CD4-positive, alpha-beta T cell treated with Interferon alpha-2 for 1 hour (primary cell): Measurements from ENCODE around the gene PRKCE.
"Not testable (repeated sequence)": the region's sequence is repeated elsewhere in the genome, so short reads cannot be mapped to it uniquely, and the experiment has no call there.

Source experiments
- DNase-seq, 2 donors: peaks; one replicate each; pipeline ENCODE4 v3.0.0-alpha.2; 2020 to 2022

PRKCE gene

DNA sequence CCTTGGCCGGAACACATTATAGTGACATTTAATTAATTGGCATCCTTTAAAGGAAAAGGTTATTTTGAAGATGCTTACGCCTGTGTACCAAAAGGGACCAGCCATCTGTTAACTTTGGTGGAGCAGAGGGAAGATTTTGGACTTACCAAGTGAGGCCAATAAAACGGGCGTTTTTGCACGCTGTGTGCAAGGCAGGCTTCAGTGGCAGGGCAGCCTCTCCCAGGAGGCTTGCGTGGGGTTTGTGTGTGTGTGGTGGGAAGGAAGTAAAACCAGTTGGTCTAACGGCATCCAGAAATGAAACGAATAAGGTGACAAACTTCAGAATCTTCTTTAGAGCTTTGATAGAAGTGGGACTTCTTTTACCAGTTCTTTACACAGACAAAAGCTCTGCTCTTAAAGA lies 191.7 kb downstream of the PRKCE start:
- no peak for DNase-seq

DNA sequence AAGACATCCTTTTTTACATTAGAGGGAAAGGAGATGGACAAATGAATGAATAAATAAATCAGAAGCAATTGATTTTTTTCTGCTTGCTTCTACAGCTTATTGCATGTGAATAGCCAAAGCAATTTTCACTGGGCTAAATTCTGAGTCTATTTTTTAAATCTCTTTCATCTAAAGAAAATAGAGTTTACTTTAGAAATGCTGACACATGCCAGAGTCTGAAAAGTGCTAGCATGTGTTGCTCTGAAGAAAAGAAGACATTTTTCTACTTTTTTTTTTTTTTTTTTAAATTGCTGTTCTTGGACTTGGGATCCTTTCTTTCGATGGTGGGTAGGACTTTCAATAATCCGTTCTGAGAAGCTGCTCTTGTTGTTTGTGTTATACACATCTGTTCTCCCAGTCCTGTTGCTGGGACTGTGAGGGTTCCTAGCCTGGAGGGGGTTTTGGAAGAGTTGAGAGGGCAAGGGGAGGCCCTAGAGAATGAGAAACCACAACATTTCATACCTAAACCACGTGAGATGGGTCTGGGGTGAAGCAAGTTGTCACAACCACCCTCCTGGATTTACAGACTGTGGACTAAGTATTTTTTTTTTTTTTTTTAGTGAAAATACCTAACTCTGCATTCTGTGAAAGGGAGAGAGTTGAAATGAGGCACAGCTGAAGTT lies 193.5 kb downstream of the PRKCE start:
- DNase-seq, result no peak

DNA sequence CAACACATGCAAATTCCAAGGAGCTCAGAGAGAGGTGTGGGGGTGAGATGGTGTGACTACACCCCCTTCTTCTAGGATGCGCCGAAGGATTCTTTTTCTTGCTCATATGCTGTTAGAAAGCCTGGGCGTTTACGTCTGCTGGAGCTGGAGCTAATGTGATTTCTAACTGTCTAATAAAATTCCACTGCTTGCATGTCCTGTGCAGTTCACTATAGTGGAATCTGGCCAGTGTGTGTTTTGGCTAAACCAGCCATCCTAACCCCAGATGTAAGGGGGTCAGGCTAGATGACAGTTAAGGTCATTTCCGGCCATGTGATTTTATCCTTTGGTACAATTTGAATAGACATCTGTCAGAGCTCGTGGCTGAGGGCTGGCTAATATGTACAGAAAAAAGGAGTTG lies 194.1 kb downstream of the PRKCE start:
- no peak for DNase-seq

DNA sequence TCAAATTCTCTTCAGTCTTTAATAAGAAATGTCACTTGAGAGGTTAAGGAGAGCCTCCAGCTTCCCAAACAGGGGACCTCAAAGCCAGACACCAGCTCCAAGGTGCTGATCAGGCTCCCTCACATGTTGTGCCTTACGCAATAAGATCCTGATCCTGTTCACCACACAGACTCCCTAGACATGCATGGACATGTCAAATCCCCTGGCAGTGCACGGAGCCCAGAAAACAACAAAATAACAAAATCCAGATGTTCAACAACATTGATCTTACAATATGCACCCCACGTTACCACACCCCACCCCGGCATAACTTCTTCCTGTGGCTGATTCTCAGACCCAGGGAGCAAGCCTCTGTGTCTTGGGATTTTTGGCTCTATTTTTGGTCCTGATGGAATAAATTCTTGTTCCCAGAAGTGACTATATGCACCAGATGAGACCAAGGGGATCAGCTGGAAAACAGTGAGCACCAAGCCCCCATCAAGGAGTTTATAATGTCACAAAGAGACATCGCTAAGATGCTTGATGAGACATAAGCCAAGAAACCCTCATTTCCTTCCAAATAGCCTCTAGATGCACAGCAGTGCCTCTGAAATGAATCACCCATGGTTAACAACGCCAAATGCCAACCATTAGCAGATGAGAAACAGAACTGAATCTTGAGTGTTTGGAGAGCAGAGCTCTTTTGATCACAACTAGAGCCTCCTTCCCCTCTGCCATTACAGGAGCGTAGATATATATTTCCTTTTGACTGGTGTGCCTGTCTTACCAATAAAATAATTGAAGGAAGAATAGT lies 198.2 kb downstream of the PRKCE start:
- DNase-seq, result no peak

DNA sequence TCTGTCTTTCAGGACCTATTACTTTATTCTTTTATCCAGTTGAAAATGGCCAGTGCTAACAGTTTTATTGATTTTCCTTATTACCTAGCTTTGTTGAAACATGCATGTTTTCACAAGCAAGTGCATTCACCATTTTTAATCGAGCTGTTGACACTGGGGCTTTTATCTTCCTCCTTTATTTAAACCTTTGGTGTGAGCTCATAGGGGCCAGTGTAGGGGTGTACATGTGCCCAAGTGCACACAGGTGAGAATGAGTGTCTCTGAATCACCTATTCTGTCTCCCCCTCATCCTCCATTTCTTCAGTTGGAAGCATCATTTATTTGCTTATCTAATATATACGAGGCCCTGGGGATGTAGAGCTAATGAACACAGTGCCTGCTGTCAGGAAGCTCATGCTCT lies 199.1 kb downstream of the PRKCE start:
- no peak for DNase-seq

DNA sequence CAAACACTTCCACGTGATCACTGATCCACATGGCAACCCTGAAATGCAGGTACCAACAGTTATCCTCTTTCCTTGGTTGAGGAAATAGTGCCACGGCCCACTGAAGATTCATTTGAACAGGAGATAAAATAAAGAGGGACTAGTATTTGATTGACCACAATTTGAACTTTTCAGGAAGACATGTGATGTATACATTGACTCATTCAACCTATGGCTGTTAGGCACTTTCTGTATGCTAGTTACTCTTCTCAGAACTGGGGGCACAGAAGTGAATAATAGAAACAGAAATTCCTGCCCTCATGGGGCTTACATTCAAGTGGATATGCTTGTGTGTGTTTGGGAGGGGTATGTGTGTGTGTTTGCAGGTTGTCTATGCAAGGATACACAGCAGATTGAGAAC lies 199.6 kb downstream of the PRKCE start:
- DNase-seq, result no peak

DNA sequence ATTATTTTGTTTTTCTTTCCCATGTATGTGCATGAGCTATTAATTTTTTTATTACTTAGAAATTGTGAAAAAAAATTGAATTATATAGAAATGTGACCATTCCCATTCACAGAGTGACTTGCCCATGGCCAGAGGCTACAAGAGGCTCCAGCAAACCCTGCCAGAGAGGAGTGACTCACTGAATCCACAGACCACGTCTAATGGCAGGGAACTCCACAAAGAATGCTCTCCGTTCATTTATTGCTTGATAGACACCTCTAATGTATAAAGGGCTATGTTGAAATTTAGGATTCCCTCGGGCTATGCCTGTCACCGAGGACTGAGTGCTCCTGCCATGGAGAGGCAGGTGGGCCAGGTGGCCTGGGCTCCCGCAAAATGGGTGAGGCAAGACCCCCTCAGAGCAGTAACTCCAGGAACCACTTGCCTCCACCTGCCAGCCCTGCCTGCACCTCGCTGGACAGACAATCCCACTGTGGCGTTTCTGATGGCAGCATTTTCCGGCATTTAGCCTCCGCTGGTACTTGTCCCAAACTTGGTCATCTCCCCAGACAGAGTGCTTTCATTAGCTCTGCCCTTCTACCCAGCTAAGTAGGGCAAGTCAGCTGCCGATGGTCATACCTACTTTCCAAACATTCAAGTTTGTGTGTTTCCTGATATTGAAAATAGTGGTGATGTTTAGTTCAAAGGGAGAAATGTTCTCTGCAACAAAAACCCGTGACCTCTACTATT lies 200.3 kb downstream of the PRKCE start:
- DNase-seq, result no peak

DNA sequence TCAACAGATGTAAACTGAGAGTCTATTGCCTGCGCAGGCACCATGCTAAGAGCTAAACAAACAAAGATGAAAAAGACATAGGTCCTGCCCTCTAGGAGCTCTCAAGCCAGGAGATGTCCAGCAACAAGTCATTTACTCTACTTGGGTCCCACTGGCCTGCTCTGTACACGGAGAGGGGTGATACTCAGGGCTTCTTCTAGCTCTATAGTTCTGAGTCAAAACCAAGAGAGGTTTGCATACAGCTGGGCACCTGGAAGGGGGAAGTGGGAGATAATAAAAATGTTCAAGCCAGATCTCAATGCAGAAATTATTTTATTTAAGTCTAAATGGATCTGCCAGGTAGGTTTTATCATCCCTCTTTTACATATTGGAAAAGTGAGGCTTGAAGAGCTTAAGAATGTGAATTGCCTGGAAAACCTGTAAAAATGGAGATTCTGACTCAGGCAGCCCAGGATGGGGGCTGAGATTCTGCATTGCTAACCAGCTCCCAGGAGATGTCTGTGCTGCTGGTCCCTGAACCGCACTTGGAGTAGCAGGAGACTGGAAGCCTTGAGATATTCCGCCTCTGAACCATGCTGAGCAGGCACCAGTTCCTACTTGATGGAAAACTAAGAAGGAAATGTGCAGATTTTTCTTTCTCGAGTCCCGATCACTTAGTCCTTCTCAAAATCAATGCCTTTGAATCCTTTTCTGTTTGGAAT lies 201.1 kb downstream of the PRKCE start:
- no peak for DNase-seq

DNA sequence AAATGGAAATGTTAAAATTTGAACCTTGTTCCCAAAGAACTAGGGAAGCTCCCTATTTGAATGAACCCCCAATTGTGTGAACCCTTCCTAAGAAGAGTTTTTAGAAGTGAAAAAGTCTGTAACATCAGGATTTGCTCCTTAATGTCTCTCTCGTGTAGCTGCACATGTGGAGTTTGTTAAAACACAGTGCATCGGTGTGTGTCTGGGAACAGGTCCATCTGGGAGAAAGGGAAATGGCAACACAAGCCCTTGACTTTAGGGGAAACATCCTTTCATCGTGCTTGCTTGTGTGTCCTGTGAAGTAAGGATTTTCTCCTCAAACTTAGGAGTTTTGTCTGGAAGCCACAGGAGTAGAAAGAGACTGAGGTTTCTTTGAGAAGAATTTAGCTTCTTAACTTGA lies 203.9 kb downstream of the PRKCE start:
- no peak for DNase-seq

DNA sequence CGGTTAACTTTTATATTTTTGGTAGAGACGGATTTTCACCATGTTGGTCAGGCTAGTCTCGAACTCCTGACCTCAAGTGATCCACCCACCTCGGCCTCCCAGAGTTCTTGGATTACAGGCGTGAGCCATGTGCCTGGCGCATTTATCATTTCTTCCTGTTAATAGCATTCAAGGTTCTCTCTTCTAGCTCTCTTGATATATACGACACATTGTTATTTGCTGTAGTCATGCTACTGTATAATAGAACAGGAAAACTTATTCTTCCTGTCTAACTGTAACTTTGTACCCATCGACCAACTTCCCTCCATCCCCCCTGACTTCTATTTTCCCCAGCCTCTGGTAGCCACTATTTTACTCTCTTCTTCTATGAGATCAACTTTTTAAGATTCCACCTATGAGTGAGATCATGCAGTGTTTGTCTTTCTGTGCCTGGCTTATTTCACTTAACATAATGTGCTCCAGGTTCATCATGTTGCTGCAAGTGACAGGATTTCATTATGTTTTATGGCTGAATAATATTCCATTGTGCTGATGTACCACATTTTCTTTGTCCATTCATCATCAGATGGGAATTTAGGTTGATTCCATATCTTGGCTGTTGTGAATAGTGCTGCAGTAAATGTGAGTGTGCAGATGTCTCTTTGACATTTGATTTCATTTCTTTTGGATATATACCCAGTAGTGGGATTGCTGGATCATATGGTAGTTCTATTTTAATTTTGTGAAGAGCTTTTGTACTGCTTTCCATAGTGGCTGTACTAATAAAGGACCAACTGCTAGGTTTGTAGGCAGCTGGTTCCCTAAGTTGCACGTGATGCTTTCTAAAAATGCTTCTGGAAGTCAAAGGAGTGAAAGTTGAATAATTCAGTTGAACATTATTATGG lies 205.2 kb downstream of the PRKCE start:
- DNase-seq, result no peak

DNA sequence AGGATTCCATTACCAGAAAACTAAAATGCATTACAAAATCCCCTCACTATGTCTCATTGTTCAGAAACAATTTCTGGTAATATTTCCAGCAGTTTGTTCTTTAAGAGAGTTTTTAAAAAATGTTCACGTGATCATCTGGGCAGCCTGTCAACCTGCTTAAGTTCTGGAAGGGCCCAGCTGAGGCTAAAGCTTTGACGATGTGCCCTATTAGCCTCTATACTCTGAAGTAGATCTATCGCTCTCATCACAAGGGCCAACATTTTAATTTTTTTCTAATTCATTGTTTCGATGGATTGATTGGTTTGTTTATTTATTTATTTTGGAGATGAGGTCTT lies 205.8 kb downstream of the PRKCE start:
- DNase-seq, result no peak

DNA sequence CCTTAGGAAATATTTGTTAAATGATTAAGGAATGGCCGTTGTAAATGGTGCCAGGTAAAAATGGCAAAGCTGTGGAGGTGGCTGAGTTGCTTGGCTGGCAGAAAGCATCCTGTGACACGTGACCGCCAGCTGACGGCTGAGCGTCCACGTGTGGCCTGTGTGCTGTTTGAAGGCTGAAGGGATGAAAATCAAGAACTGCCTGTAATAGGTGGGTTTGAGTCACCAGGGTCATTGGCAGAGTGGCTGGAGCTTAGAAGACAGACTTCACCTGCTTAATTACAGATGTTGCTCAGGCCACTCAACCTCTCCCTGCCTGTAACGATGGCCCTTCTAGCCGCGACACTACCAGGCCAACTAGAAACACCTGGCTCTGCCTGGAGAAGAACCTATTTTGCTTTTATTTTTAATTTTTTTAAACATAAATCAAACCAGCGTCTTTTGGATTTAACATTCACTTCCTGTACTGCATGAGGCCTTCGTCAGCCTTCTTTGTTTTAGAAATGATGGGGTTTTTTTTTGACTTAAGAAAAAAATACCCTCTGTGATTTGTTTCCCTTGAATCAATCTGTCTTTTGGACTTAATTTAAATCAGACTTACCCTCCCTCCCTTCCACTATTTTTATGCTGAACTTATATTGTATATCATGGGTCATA lies 206.5 kb downstream of the PRKCE start:
- DNase-seq, result no peak

DNA sequence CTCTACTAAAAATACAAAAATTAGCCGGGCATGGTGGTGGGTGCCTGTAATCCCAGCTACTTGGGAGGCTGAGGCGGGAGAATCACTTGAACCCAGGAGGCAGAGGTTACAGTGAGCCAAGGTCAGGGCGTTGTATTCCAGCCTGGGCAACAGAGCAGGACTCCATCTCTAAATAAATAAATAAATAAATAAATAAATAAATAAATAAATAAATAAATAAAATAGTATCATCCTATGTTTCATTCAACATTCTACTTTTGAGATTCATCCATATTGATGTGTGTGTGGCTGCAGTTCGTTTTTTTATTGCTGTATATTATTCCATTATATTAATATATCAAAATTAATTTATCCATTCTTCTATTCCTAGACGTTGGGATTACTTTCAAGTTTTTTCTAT lies 207.4 kb downstream of the PRKCE start:
- DNase-seq, result not testable (repeated sequence)

DNA sequence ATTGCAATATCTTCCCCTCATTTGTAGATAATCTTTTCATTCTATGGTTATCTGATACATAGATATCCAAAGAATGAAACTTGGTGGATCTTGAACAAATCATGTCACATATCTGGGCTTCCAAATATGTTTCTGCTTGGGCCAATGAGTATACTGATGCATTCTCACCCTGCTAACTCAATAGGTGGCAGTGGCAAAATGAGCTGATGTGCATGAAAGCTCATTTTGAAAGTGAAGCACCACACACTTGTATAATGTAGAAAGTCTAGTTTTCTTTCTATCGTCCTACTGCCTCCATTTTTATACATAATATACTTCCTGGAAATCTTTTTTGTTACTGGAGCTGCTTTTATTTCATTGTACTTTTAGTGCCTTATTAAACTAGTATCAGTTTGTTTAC lies 208.2 kb downstream of the PRKCE start:
- DNase-seq, result no peak

DNA sequence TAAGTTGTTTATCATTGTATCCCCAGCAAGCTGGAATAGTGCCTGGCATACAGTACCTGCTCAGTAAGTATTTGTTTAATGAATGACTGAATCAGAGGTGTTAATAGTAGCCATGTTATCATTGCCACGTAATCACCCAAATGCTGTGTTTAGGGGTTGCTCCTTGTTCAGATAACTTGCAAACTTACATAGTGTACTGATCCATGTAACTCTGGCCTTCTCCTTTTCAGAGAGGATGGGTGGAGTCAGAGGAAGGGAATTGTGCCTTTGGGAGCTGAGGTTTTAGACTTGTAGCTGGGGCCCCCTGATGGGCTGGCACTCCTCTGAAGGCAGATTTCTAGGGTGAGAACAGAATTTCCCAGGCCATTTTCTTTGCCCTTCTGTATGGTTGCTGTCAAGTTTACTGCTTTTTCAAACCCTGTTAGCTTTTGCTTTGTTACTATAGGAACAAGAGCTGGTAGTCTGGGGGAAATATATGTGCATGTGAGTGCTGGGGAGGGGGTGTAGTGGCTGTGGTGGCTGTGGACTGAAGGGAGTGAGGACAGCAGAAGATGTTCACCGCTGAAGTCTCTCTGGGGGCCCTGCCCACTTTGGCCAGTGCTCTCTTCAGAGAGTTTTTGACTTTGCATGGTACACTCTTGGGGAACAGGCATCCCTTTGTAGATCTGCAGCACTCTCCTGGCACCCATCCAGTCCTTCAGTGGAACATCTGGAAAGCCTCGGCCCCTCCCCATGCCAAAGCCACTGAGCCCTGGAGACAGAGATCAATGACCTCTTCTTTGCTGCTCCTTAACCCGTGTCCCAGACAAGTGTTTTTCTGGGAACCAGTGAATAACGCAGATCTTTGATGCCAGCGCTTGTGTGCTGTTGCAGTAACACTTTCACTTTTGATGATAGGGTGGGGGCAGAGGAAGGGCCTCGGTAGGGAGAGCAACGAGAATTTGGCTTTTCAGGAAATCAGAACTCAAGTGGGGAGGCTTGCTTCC lies 209.0 kb downstream of the PRKCE start:
- DNase-seq, result peak in 1 of 2 donors; percentile 29

DNA sequence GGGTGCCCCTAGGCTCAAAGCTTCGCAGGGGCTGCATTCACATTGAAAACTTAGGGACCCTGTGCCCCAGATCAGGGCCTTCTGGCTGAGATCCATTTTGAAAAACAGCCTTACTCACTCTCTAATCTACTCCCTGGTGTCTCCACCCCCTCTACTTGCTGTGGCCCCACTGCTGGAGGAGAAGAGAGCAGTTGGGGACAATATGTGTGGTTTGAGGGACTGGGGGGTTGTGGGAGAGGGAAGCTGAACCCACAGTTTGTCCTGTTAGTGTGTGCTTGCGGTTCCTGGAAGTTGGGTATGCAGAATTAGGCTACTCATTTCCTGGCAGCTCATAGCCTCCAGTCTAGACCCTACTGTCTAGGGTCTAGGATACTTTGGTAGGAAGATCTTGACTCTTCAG lies 211.4 kb downstream of the PRKCE start:
- DNase-seq, result peak in 1 of 2 donors; percentile 7

DNA sequence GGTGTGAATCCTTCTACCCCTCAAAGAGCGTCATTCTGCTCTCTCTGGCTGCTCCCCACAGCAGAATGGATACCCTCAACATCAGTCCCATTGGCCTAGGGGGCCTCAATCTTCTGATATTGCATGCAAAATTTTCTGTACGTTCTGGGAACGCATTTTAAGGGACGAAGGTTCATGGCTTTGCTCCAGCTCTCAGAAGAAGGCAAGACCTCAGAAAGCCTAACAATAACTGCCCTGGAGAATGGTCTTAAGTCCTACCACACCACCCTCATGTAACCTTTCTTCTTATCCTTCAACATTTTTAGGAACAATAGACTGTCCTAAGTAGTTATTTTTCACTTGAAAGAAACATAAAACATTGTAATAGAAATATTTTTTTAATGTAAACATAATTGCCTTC lies 212.6 kb downstream of the PRKCE start:
- DNase-seq, result no peak

DNA sequence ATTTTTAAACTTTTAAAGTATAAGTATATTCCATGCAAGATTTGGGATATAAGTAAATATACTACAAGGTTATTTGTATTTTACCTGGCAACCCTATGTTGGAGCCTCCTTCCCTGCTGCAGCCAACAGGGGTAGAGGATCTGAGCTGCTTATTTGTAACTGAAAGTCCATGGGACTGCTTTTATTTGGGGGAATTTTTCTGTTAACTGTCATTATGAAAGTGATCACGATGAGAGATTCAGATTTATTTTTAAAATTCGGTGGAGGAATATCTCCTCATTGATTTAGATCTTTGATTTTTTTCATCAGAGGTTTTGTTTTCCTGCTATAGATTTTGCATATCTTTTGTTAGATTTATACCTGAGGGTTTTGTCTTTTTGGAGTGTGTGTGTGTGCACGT lies 215.9 kb downstream of the PRKCE start:
- no peak for DNase-seq

DNA sequence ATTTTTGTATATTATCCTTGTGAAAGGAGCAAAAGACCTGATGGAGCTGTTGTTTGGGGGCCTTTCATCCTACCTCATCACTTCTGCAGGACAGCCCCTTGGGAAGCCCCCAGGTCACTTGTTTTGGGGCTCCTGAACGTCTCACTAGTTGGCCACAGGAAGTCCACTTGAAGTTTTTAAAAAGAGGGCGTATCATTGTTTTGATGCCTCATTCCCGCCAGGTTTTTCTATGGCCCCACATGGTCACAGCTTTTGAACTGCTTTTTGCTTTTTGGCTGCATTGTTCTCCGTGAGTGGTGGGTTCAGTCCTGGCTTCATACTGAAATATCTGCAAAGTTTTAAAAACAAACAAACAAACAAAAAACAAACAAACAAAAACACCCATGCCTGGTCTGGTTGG lies 216.3 kb downstream of the PRKCE start:
- DNase-seq, result no peak

DNA sequence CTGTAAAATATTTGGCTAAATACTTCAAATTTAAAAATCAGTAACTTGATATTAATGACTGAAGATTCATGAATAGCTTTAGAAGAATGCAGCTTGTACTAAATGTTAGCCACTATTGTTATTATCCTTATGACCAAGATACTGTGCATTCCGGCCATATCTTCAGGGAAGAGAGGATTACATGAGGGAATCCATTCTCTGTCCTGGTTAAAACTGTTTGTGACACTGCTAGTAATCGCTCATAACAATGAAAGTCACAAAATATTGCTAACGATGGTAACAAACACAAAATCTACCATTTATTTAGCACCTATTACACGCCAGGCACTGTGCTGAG lies 217.7 kb downstream of the PRKCE start:
- no peak for DNase-seq

DNA sequence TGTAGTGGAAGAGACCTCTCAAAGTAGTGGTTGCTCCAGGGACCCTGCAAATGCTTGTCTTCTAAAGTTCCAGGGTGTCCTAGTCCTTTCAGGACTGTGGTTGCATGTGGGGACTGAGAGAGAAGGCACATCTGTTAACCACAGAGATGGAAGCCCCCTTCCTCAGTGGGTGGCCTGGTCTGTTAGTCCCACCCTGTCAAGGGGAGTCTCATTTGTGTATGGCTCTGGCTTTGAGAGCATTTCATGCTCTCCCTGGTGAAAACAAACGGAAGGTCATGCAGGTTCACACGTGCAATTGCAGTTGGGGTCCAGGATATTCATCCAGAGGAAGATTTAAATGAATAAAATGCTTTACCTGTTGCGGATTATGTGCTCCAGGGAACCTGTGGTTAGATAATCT lies 219.6 kb downstream of the PRKCE start:
- DNase-seq, result no peak
